Measurements from ENCODE around the gene SLC17A5. TPM values are rescaled to one million over a fixed set of nuclear protein-coding genes. Genes with fewer than 3 reads are reported as not detected.
A peak's percentile ranks its signal among the peaks of the same experiment; 100 is the strongest.

The SLC17A5 gene
- total and polyA plus RNA-seq, 9 of the 15 experiments (the other 6 are each of a cell fraction or from before 2014, with no cell fraction given): 1.3 to 7.2 (median 3.4) TPM

DNA sequence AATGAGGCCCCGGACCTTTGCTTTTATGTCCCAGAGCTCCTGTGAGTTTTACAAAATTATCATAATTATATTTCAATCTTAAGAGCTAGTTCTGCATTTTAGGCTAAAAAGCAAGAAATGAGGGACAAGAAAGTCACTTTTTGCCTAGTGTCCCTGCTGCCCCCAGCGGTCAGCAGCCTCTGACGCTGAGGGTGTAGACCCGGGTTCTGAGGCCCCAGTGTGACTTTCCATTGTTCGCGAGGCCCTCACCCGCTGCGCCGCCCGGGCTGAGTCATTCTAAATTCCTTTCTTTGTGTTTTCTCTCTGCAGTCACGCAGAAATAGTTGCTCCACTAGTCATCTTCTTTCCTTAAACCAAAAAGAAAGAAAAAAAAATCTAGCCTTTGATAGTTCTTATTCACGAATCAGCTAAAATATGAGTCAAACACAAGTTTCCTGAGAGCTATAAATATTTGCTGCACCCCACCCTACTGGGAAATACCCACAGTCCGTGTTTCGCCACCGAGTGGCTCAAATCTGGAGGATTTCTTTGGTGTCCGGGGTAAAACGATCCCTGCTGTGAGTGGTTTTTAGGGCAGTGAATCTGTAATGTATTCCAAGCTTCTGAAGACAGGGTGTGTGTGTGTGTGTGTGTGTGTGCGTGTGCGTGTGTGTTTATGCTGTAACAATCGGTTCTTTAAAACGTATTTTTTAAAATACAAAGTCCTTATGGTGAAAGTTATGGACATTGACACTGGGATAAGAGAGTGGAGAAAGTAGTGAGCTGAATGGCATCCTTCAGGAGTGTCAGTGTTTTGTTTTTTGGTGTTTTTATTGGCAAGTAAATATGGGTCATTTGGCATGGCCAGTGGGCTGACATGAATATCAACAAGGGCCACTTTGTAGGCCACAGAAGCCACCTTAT, 73.3 kb downstream of the SLC17A5 start (continued):
- TF ChIP-seq ZNF318 (IDR thresholded peaks at IDR 0.05; ENCODE audit: borderline replicate concordance in 1 of 2, low read depth in 1 of 2): no peak; a peak in 1 of 4 replicates
- peak in 1 of 2 experiments; percentile 17 for TF ChIP-seq NCOA2 (IDR thresholded peaks at IDR 0.05; ENCODE audit: partially characterized antibody in 2 of 2)
- TF ChIP-seq UBTF (IDR thresholded peaks at IDR 0.05; ENCODE audit: borderline replicate concordance in 1 of 2, low read depth in 2 of 2, low read length in 2 of 2): peak in 1 of 2 experiments; percentile 61; a peak in 1 of 4 replicates
- TF ChIP-seq TBP (optimal IDR thresholded peaks at IDR 0.05; ENCODE audit: low read depth, low read length): peak; percentile 69
- peak; percentile 61 for TF ChIP-seq L3MBTL2 (IDR thresholded peaks at IDR 0.05)
- peak in 1 of 2 experiments; percentile 26 for TF ChIP-seq E2F6 (IDR thresholded peaks at IDR 0.05; ENCODE audit: borderline replicate concordance in 1 of 2, extremely low read depth in 1 of 2, insufficient read depth in 1 of 2, insufficient read length in 1 of 2, low read depth in 1 of 2, low read length in 1 of 2, poor library complexity in 1 of 2, severe bottlenecking in 1 of 2)
- TF ChIP-seq, protein P1, sequence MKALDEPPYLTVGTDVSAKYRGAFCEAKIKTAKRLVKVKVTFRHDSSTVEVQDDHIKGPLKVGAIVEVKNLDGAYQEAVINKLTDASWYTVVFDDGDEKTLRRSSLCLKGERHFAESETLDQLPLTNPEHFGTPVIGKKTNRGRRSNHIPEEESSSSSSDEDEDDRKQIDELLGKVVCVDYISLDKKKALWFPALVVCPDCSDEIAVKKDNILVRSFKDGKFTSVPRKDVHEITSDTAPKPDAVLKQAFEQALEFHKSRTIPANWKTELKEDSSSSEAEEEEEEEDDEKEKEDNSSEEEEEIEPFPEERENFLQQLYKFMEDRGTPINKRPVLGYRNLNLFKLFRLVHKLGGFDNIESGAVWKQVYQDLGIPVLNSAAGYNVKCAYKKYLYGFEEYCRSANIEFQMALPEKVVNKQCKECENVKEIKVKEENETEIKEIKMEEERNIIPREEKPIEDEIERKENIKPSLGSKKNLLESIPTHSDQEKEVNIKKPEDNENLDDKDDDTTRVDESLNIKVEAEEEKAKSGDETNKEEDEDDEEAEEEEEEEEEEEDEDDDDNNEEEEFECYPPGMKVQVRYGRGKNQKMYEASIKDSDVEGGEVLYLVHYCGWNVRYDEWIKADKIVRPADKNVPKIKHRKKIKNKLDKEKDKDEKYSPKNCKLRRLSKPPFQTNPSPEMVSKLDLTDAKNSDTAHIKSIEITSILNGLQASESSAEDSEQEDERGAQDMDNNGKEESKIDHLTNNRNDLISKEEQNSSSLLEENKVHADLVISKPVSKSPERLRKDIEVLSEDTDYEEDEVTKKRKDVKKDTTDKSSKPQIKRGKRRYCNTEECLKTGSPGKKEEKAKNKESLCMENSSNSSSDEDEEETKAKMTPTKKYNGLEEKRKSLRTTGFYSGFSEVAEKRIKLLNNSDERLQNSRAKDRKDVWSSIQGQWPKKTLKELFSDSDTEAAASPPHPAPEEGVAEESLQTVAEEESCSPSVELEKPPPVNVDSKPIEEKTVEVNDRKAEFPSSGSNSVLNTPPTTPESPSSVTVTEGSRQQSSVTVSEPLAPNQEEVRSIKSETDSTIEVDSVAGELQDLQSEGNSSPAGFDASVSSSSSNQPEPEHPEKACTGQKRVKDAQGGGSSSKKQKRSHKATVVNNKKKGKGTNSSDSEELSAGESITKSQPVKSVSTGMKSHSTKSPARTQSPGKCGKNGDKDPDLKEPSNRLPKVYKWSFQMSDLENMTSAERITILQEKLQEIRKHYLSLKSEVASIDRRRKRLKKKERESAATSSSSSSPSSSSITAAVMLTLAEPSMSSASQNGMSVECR (CRISPR knock-in tag; IDR thresholded peaks at IDR 0.05): no peak

Data from K562 (cell line).